ENCODE results near the gene SYT8. TPM values are rescaled to one million over a fixed set of nuclear protein-coding genes. Genes with fewer than 3 reads are reported as not detected.

Gene SYT8
- total RNA-seq, 1 donor from 2014 or later, result not detected

DNA sequence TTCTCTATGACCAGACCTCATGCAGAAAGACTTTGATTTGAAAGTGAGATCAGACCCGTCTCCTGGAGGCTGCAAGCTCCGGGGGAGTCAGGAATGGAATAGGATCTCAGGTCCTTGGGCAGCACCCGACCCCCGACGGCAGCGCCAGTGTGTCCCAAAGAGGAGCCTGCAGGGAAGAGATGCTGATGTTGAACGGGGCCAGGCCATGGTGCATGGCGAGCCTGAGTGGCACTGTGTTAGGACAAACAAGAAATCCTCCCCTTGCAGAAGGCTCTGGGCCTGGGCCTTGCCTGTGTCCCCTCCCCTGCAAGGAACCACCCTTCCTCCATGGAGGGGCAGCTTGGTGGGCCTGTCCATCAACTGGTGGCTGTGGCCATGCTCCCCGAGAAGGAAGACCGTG lies 20.1 kb upstream of the SYT8 start:
- Mint-ChIP-seq H3K4me3 (no peak overlapping the region), H3K4me1 (no peaks in the 10 kb centered on the region), H3K9me3 (peaks cover 3% of the 10 kb centered on the region), H3K27ac (no peak overlapping the region), H3K36me3 (ENCODE audit: low read depth) (no peaks in the 10 kb centered on the region), H3K27me3 (peaks cover 21% of the 10 kb centered on the region)
- DNase-seq (no peak), ATAC-seq (ENCODE audit: low read depth) (no peak)
- ChIA-PET CTCF (no interaction called here), POLR2A (no interaction called here)
- TF ChIP-seq CTCF (IDR thresholded peaks at IDR 0.05), result no peak
- intact Hi-C loops (cut with micrococcal nuclease), result no loop called here

DNA sequence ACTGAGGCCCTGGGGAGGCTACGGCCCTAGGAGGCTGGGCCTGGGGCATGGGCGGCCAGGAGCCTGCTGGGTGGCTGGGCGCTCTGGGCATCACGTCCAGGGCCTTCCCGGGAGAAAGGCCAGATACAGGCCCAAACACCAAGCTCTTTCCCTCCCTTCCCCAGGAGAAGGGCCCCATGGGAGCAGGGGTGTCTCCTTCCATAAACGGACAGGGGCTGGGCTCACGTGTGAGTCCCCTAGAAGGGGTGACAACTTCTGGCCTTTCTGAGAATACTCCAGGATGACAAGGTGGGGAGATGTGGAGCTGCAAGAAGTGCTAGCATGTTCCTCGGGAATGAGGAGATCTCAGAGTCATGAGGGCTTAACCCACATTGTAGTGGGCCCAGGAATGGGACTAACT lies 19.5 kb upstream of the SYT8 start:
- Mint-ChIP-seq H3K9me3 (peaks cover 3% of the 10 kb centered on the region), H3K27me3 (peaks cover 21% of the 10 kb centered on the region), H3K27ac (no peak overlapping the region), H3K36me3 (ENCODE audit: low read depth) (no peaks in the 10 kb centered on the region), H3K4me1 (no peaks in the 10 kb centered on the region), H3K4me3 (no peak overlapping the region)
- intact Hi-C loops (cut with micrococcal nuclease), result no loop called here
- POLR2A ChIA-PET, result no interaction called here
- ATAC-seq (ENCODE audit: low read depth), result no peak
- no peak for TF ChIP-seq CTCF (IDR thresholded peaks at IDR 0.05)
- no peak for DNase-seq
- CTCF ChIA-PET, result no interaction called here

GRCh38 chr11:1815751-1816150 lies 19.0 kb upstream of the SYT8 start:
- TF ChIP-seq CTCF (IDR thresholded peaks at IDR 0.05), result no peak
- Mint-ChIP-seq H3K36me3 (ENCODE audit: low read depth) (no peaks in the 10 kb centered on the region), H3K9me3 (peaks cover 3% of the 10 kb centered on the region), H3K27me3 (peaks cover 21% of the 10 kb centered on the region), H3K4me3 (no peak overlapping the region), H3K27ac (no peak overlapping the region), H3K4me1 (no peaks in the 10 kb centered on the region)
- intact Hi-C loops (cut with micrococcal nuclease), result no loop called here
- ChIA-PET POLR2A (no interaction called here), CTCF (interaction anchor here (0.6 kb wide), 1 partner anchor 336 kb away, joined by 3 read pairs; no protein-coding TSS in a partner anchor)
- no peak for DNase-seq
- ATAC-seq (ENCODE audit: low read depth), result no peak

- CTCF ChIA-PET, result no interaction called here
- Mint-ChIP-seq H3K9me3 (peaks cover 3% of the 10 kb centered on the region), H3K27ac (no peak overlapping the region), H3K36me3 (ENCODE audit: low read depth) (no peaks in the 10 kb centered on the region), H3K4me1 (no peaks in the 10 kb centered on the region), H3K27me3 (peaks cover 21% of the 10 kb centered on the region), H3K4me3 (no peak overlapping the region)
- ATAC-seq (ENCODE audit: low read depth), result no peak
- intact Hi-C loops (cut with micrococcal nuclease), result no loop called here
- no peak for TF ChIP-seq CTCF (IDR thresholded peaks at IDR 0.05)
- POLR2A ChIA-PET, result no interaction called here
- no peak for DNase-seq
These were observed 17.8 kb upstream of the SYT8 start for GRCh38 chr11:1817000-1817399.

DNA sequence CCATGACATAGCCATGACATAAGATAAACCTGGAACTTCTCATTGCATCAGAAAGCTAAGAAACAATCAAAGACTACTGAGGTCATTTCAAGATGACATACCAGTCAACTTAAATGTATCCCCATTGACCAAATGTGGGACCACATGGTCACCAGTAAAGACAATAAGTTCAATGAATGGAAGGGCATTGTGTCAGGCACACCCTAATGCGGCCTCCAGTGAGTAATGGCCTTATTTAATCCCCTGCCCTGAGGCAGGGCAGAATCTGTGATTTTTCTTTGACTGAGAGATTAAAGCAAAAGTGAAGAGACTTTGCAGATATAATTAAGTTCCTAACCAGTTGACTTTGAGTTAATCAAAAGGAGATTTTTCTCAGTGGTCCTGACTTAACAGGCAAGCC lies 17.3 kb upstream of the SYT8 start:
- Mint-ChIP-seq H3K27ac (no peak overlapping the region), H3K27me3 (peaks cover 18% of the 10 kb centered on the region), H3K9me3 (peaks cover 3% of the 10 kb centered on the region), H3K36me3 (ENCODE audit: low read depth) (no peaks in the 10 kb centered on the region), H3K4me1 (no peaks in the 10 kb centered on the region), H3K4me3 (no peak overlapping the region)
- ChIA-PET POLR2A (no interaction called here), CTCF (no interaction called here)
- ATAC-seq (ENCODE audit: low read depth) (no peak), DNase-seq (no peak)
- no peak for TF ChIP-seq CTCF (IDR thresholded peaks at IDR 0.05)
- intact Hi-C loops (cut with micrococcal nuclease), result no loop called here
